Mesendoderm (in vitro differentiated cells): ENCODE results near the gene ERH.
"Not testable (repeated sequence)": the region's sequence is repeated elsewhere in the genome, so short reads cannot be mapped to it uniquely, and the experiment has no call there.

Experiments
- DNase-seq: peaks from one replicate; pipeline ENCODE4 v3.0.0; 2013
- H2AK5ac ChIP-seq: 2 replicates; pipeline ENCODE4 v1.6.1; 2013; ENCODE audit warnings: low read length, inconsistent platforms
- H2BK120ac ChIP-seq: 2 replicates; pipeline ENCODE4 v1.6.1; 2013; ENCODE audit warnings: low read depth, mild to moderate bottlenecking, low read length, moderate library complexity, mixed read lengths
- H2BK15ac ChIP-seq: replicated peaks from 2 replicates; pipeline ENCODE4 v1.6.1; 2013; ENCODE audit warnings: low read depth, mild to moderate bottlenecking, moderate library complexity
- H2BK5ac ChIP-seq: 2 replicates; pipeline ENCODE4 v1.6.1; 2013; ENCODE audit warnings: low read length, inconsistent platforms
- H3K18ac ChIP-seq: 2 replicates; pipeline ENCODE4 v1.6.1; 2013; ENCODE audit warnings: mild to moderate bottlenecking, low read length, mixed read lengths
- H3K23ac ChIP-seq: one replicate; pipeline ENCODE4 v1.6.1; 2013; ENCODE audit warnings: low read length
- H3K27ac ChIP-seq: 2 replicates; pipeline ENCODE4 v1.5.1; 2013; ENCODE audit warnings: low read depth, mild to moderate bottlenecking, inconsistent platforms, low read length, moderate library complexity
- H3K27me3 ChIP-seq: 2 replicates; pipeline ENCODE4 v1.6.1; 2013; ENCODE audit warnings: low read length, control low read depth, mild to moderate bottlenecking, inconsistent platforms; ENCODE audit not compliant: insufficient read depth, poor library complexity
- H3K36me3 ChIP-seq: 2 replicates; pipeline ENCODE4 v1.6.1; 2013; ENCODE audit warnings: low read length, inconsistent platforms; ENCODE audit not compliant: control insufficient read depth, insufficient read depth
- H3K4ac ChIP-seq: one replicate; pipeline ENCODE4 v1.6.1; 2013; ENCODE audit warnings: low read depth, mild to moderate bottlenecking, low read length, moderate library complexity
- H3K4me1 ChIP-seq: 2 replicates; pipeline ENCODE4 v1.6.1; 2013; ENCODE audit warnings: low read depth, low read length, inconsistent platforms; ENCODE audit not compliant: control insufficient read depth
- H3K4me2 ChIP-seq: 2 replicates; pipeline ENCODE4 v1.6.1; 2013; ENCODE audit warnings: low read length
- H3K4me3 ChIP-seq: 2 replicates; pipeline ENCODE4 v1.5.1; 2013; ENCODE audit warnings: mild to moderate bottlenecking, low read length
- H3K56ac ChIP-seq: one replicate; pipeline ENCODE4 v1.6.1; 2013; ENCODE audit warnings: low read length
- H3K79me1 ChIP-seq: 2 replicates; pipeline ENCODE4 v1.6.1; 2013; ENCODE audit warnings: low read length, inconsistent platforms
- H3K79me2 ChIP-seq: 2 replicates; pipeline ENCODE4 v1.6.1; 2013; ENCODE audit warnings: mild to moderate bottlenecking, low read length; ENCODE audit not compliant: control insufficient read depth, insufficient read depth
- H3K9ac ChIP-seq: 2 replicates; pipeline ENCODE4 v1.6.1; 2013; ENCODE audit warnings: low read length, inconsistent platforms
- H4K5ac ChIP-seq: one replicate; pipeline ENCODE4 v1.6.1; 2013; ENCODE audit warnings: low read length
- H4K8ac ChIP-seq: one replicate; pipeline ENCODE4 v1.6.1; 2013; ENCODE audit warnings: low read depth, mild to moderate bottlenecking, control low read depth, low read length, moderate library complexity
- WGBS: extraction: QIAGEN DNeasy Blood & Tissue Kit; methylation state at CpG from one replicate; pipeline ENCODE4 v1.1.7; 2013; ENCODE audit warnings: low lambda C conversion rate, missing lambda C conversion rate; ENCODE audit not compliant: insufficient coverage; ENCODE audit errors: extremely low coverage; 5-methylcytosine and 5-hydroxymethylcytosine counted together

ERH gene

DNA sequence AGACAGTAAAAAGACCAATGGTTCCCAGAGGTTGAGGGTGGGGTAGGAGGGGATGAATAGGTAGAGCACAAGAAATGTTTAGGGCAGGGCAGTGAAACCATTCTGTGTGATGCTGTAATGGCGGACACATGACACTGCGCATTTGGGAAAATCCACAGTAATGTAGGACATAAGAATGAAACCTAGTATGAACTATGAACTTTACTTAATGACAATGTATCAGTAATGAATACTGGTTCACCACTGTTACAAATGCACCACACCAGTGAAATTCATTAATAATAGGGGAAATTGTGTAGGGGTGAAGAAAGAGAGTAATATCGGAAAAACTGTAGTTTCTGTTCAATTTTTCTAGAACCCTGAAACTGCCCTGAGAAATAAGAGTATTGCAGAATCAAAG lies 5.6 kb downstream of the ERH start:
- DNase-seq: no peak
- Histone ChIP-seq H2BK15ac (no peak overlapping the region), H3K27ac (no peak overlapping the region), H3K79me2 (peaks cover 67% of the 10 kb centered on the region), H3K4me3 (no peak overlapping the region), H3K4ac (no peak overlapping the region), H3K27me3 (no peaks in the 10 kb centered on the region), H3K4me1 (no peaks in the 10 kb centered on the region), H3K4me2 (no peak overlapping the region), H2BK120ac (no peak overlapping the region), H3K79me1 (peaks cover 11% of the 10 kb centered on the region), H3K18ac (no peak overlapping the region), H4K8ac (no peak overlapping the region), H2AK5ac (no peak overlapping the region), H4K5ac (no peak overlapping the region), H3K23ac (no peak overlapping the region), H2BK5ac (no peak overlapping the region), H3K56ac (no peak overlapping the region), H3K9ac (no peak overlapping the region), H3K36me3 (peaks cover 3% of the 10 kb centered on the region)
- no CpG with 5 or more reads among the region's 3 CpGs for WGBS

GRCh38 chr14:69391400-69391799 lies 6.7 kb downstream of the ERH start:
- H3K36me3 ChIP-seq, H3K27ac ChIP-seq: not testable (repeated sequence)
- no CpG with 5 or more reads among the region's 8 CpGs for WGBS

DNA sequence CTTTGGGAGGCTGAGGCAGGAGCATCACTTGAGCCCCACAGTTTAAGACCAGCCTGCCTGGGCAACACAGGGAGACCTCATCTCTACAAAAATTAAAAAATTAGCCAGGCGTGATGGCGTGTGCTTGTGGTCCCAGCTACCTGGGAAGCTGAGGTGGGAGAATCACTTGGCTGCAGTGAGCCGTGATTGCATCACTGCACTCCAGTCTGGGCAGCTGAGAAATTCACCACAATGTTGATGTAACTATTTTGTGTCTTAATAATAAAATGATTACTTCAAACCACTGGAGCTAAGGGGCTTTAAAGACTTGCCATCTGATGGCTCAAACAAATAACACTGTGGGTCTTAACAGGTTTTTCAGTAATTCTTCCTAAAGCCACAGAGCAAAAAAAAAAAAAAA lies 10.8 kb downstream of the ERH start:
- Histone ChIP-seq H2BK120ac (no peak overlapping the region), H3K23ac (no peak overlapping the region), H3K4me1 (no peaks in the 10 kb centered on the region), H3K4me3 (no peak overlapping the region), H3K27ac (no peak overlapping the region), H3K9ac (no peak overlapping the region), H3K4me2 (no peak overlapping the region), H2BK5ac (no peak overlapping the region), H2BK15ac (no peak overlapping the region), H3K36me3 (peaks cover 3% of the 10 kb centered on the region), H3K79me2 (peaks cover 42% of the 10 kb centered on the region), H2AK5ac (no peak overlapping the region), H3K4ac (no peak overlapping the region), H3K56ac (no peak overlapping the region), H3K27me3 (no peaks in the 10 kb centered on the region), H4K8ac (no peak overlapping the region), H3K18ac (no peak overlapping the region), H3K79me1 (peaks cover 10% of the 10 kb centered on the region), H4K5ac (no peak overlapping the region)
- no CpG with 5 or more reads among the region's 3 CpGs for WGBS
- DNase-seq: no peak

More at GRCh38 chr14:69391400-69391799, 6.7 kb downstream of the ERH start:
- Histone ChIP-seq H3K79me1 (peaks cover 11% of the 10 kb centered on the region), H3K79me2 (peaks cover 62% of the 10 kb centered on the region)
- H3K4ac ChIP-seq, H3K4me2 ChIP-seq, H3K27me3 ChIP-seq, H4K8ac ChIP-seq, H2BK15ac ChIP-seq, H3K23ac ChIP-seq, H3K4me1 ChIP-seq, DNase-seq, H3K56ac ChIP-seq, H2AK5ac ChIP-seq, H4K5ac ChIP-seq, H3K18ac ChIP-seq, H3K4me3 ChIP-seq, H3K9ac ChIP-seq, H2BK5ac ChIP-seq, H2BK120ac ChIP-seq: not testable (repeated sequence)

GRCh38 chr14:69378274-69378673 lies 19.8 kb downstream of the ERH start:
- no peak overlapping the region for H3K9ac ChIP-seq
- H2BK120ac ChIP-seq: no peak overlapping the region
- no peak overlapping the region for H2AK5ac ChIP-seq
- H3K23ac ChIP-seq: no peak overlapping the region
- H4K8ac ChIP-seq: no peak overlapping the region
- no peaks in the 10 kb centered on the region for H3K27me3 ChIP-seq
- no CpG with 5 or more reads among the region's 2 CpGs for WGBS
- peaks cover 1% of the 10 kb centered on the region for H3K79me2 ChIP-seq
- H3K18ac ChIP-seq: no peak overlapping the region
- H3K4me2 ChIP-seq: no peak overlapping the region
- no peak overlapping the region for H2BK5ac ChIP-seq
- no peak overlapping the region for H3K56ac ChIP-seq
- peaks cover 4% of the 10 kb centered on the region for H3K79me1 ChIP-seq
- H3K4me3 ChIP-seq: no peak overlapping the region
- H4K5ac ChIP-seq: no peak overlapping the region
- no peaks in the 10 kb centered on the region for H3K4me1 ChIP-seq
- H3K27ac ChIP-seq: no peak overlapping the region
- peaks cover 1% of the 10 kb centered on the region for H3K36me3 ChIP-seq
- H2BK15ac ChIP-seq: no peak overlapping the region
- no peak overlapping the region for H3K4ac ChIP-seq
- no peak for DNase-seq

DNA sequence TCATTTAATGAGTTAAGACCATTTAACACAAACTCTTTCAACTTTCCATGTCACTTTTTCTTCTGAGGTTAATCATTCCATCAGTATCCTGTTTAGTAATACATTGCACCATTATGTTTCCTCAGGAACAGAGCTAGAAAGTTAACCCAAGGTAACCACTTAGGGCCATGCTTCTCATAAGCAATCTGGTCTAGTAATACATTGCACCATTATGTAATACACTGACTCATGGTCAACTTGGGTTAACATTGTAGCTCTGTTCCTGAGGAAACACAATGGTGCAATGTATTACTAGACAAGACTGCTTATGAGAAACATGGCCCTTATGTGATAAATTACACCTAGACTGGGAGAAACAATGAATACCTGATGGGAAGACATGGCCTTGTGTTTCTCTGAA lies 21.7 kb downstream of the ERH start:
- H3K4ac ChIP-seq: no peak overlapping the region
- H2BK5ac ChIP-seq: no peak overlapping the region
- H3K36me3 ChIP-seq: peaks cover 1% of the 10 kb centered on the region

GRCh38 chr14:69375722-69376121 lies 22.4 kb downstream of the ERH start:
- H2BK120ac ChIP-seq: no peak overlapping the region
- no peak overlapping the region for H3K4me3 ChIP-seq
- WGBS: no CpG with 5 or more reads among the region's 5 CpGs
- DNase-seq: no peak
- no peaks in the 10 kb centered on the region for H3K79me2 ChIP-seq
- H3K9ac ChIP-seq: no peak overlapping the region
- H3K4me2 ChIP-seq: no peak overlapping the region
- H3K4ac ChIP-seq: no peak overlapping the region
- no peak overlapping the region for H3K23ac ChIP-seq
- no peaks in the 10 kb centered on the region for H3K4me1 ChIP-seq
- no peak overlapping the region for H2AK5ac ChIP-seq
- no peak overlapping the region for H3K18ac ChIP-seq
- no peak overlapping the region for H2BK15ac ChIP-seq
- no peak overlapping the region for H3K56ac ChIP-seq
- H4K5ac ChIP-seq: no peak overlapping the region
- H4K8ac ChIP-seq: no peak overlapping the region
- peaks cover 2% of the 10 kb centered on the region for H3K79me1 ChIP-seq
- no peak overlapping the region for H2BK5ac ChIP-seq
- no peaks in the 10 kb centered on the region for H3K27me3 ChIP-seq
- peaks cover 1% of the 10 kb centered on the region for H3K36me3 ChIP-seq
- H3K27ac ChIP-seq: no peak overlapping the region

More for the DNA sequence above, 21.7 kb downstream of the ERH start:
- no peak overlapping the region for H3K9ac ChIP-seq
- no peak overlapping the region for H3K4me2 ChIP-seq
- H3K27me3 ChIP-seq: no peaks in the 10 kb centered on the region
- H3K27ac ChIP-seq: no peak overlapping the region
- no peak overlapping the region for H3K4me3 ChIP-seq
- H2BK120ac ChIP-seq: no peak overlapping the region
- no peak overlapping the region for H3K18ac ChIP-seq
- H3K23ac ChIP-seq: no peak overlapping the region
- H2AK5ac ChIP-seq: no peak overlapping the region
- no peak overlapping the region for H4K8ac ChIP-seq
- no peaks in the 10 kb centered on the region for H3K4me1 ChIP-seq
- no peak overlapping the region for H4K5ac ChIP-seq
- no peak overlapping the region for H3K56ac ChIP-seq
- no peaks in the 10 kb centered on the region for H3K79me2 ChIP-seq
- peaks cover 2% of the 10 kb centered on the region for H3K79me1 ChIP-seq
- H2BK15ac ChIP-seq: no peak overlapping the region
- no peak for DNase-seq
